ENCODE results near the gene ZP1. TPM values are rescaled to one million over a fixed set of nuclear protein-coding genes. Genes with fewer than 3 reads are reported as not detected.
"Not testable (repeated sequence)": the region's sequence is repeated elsewhere in the genome, so short reads cannot be mapped to it uniquely, and the experiment has no call there.

Gene ZP1
- total and polyA plus RNA-seq, 10 donors: 0.05 to 0.07 TPM; not detected in 8

GRCh38 chr11:60906132-60906972 is 39.0 kb downstream of the ZP1 start, which contains the start of gene PRPF19:
TSS of gene PRPF19 (minus strand) at chr11:60906585. CDS start at chr11:60906382, 203 bp downstream.
- peak; percentile 98 for DNase-seq
- WGBS, 5 donors: 0 to 1% (median 0%) methylated on average over 58 to 75 of the region's 75 CpGs
- peaks cover 0 to 27% (median 23%) of the 10 kb centered on the region in 6 donors for H3K36me3 ChIP-seq
- intact Hi-C loops (cut with DNase I; ENCODE audit: low total_unique reads): no loop called here
- no peaks in the 10 kb centered on the region for H3K9me3 ChIP-seq
- peak within 1 kb of the TSS; percentile 86 to 95 (median 91) for H3K27ac ChIP-seq
- peak within 1 kb of the TSS; percentile 70 to 99 (median 90) for H3K4me3 ChIP-seq
- H3K27me3 ChIP-seq (replicated peaks in 1 of 7): no peaks in the 10 kb centered on the region
- TF ChIP-seq CTCF (IDR thresholded peaks at IDR 0.05 in 8 of 11, conservative IDR thresholded peaks at IDR 0.05 in 3 of 11) (peak in 3 of 11 experiments; percentile 4 to 25 (median 22)), POLR2A (IDR thresholded peaks at IDR 0.05) (peak in 2 of 3 donors; percentile 3 to 47), POLR2AphosphoS5 (IDR thresholded peaks at IDR 0.05) (peak; percentile 94 to 96 (median 95))
- peaks cover 28 to 65% (median 44%) of the 10 kb centered on the region in 6 donors for H3K4me1 ChIP-seq

- DNase-seq: no peak
- peaks cover 0 to 2% (median 0%) of the 10 kb centered on the region in 6 donors for H3K36me3 ChIP-seq
- H3K27ac ChIP-seq: no peak overlapping the region
- H3K4me3 ChIP-seq: no peak overlapping the region
- 2 to 85% (median 39%) methylated on average over 1 of the region's 1 CpG for WGBS, 5 donors
- no peaks in the 10 kb centered on the region for H3K27me3 ChIP-seq (replicated peaks in 1 of 7)
- intact Hi-C loops (cut with DNase I; ENCODE audit: low total_unique reads): no loop called here
- H3K9me3 ChIP-seq: no peaks in the 10 kb centered on the region
- H3K4me1 ChIP-seq: peaks cover 42 to 86% (median 63%) of the 10 kb centered on the region in 6 donors
- TF ChIP-seq POLR2AphosphoS5 (IDR thresholded peaks at IDR 0.05) (no peak), POLR2A (IDR thresholded peaks at IDR 0.05) (no peak), CTCF (IDR thresholded peaks at IDR 0.05 in 8 of 11, conservative IDR thresholded peaks at IDR 0.05 in 3 of 11) (no peak)
Measured at GRCh38 chr11:60908803-60909202, 41.5 kb downstream of the ZP1 start.

GRCh38 chr11:60909680-60910280 is 42.4 kb downstream of the ZP1 start:
- peaks cover 36 to 84% (median 58%) of the 10 kb centered on the region in 6 donors for H3K4me1 ChIP-seq
- H3K4me3 ChIP-seq; H3K9me3 ChIP-seq; intact Hi-C loops (cut with DNase I; ENCODE audit: low total_unique reads); H3K27me3 ChIP-seq (replicated peaks in 1 of 7); DNase-seq; H3K36me3 ChIP-seq: not testable (repeated sequence)
- 74 to 84% (median 79%) methylated on average over 3 of the region's 3 CpGs for WGBS, 5 donors
- peak overlapping the region; percentile 50 to 97 (median 96) for H3K27ac ChIP-seq

GRCh38 chr11:60910281-60910687 is 42.9 kb downstream of the ZP1 start:
- DNase-seq: no peak
- H3K36me3 ChIP-seq: no peaks in the 10 kb centered on the region
- peak overlapping the region; percentile 50 to 97 (median 96) for H3K27ac ChIP-seq
- no peak overlapping the region for H3K4me3 ChIP-seq
- peaks cover 31 to 84% (median 58%) of the 10 kb centered on the region in 6 donors for H3K4me1 ChIP-seq
- no peak for TF ChIP-seq POLR2AphosphoS5 (IDR thresholded peaks at IDR 0.05)
- TF ChIP-seq CTCF (IDR thresholded peaks at IDR 0.05 in 8 of 11, conservative IDR thresholded peaks at IDR 0.05 in 3 of 11): no peak
- TF ChIP-seq POLR2A (IDR thresholded peaks at IDR 0.05): no peak
- no peaks in the 10 kb centered on the region for H3K9me3 ChIP-seq
- no peaks in the 10 kb centered on the region for H3K27me3 ChIP-seq (replicated peaks in 1 of 7)
- WGBS, 5 donors: 29 to 55% (median 45%) methylated on average over 3 of the region's 3 CpGs
- intact Hi-C loops (cut with DNase I; ENCODE audit: low total_unique reads): no loop called here

Measured in spleen (tissue), 11 donors.